Mesendoderm (in vitro differentiated cells): ENCODE results near the gene RGS6.

Experiments used
- DNase-seq: peaks from one replicate; pipeline ENCODE4 v3.0.0; 2013
- H2AK5ac ChIP-seq: 2 replicates; pipeline ENCODE4 v1.6.1; 2013; ENCODE audit warnings: low read length, inconsistent platforms
- H2BK120ac ChIP-seq: 2 replicates; pipeline ENCODE4 v1.6.1; 2013; ENCODE audit warnings: low read depth, mild to moderate bottlenecking, low read length, moderate library complexity, mixed read lengths
- H2BK15ac ChIP-seq: replicated peaks from 2 replicates; pipeline ENCODE4 v1.6.1; 2013; ENCODE audit warnings: low read depth, mild to moderate bottlenecking, moderate library complexity
- H2BK5ac ChIP-seq: 2 replicates; pipeline ENCODE4 v1.6.1; 2013; ENCODE audit warnings: low read length, inconsistent platforms
- H3K18ac ChIP-seq: 2 replicates; pipeline ENCODE4 v1.6.1; 2013; ENCODE audit warnings: mild to moderate bottlenecking, low read length, mixed read lengths
- H3K23ac ChIP-seq: one replicate; pipeline ENCODE4 v1.6.1; 2013; ENCODE audit warnings: low read length
- H3K27ac ChIP-seq: 2 replicates; pipeline ENCODE4 v1.5.1; 2013; ENCODE audit warnings: low read depth, mild to moderate bottlenecking, inconsistent platforms, low read length, moderate library complexity
- H3K27me3 ChIP-seq: 2 replicates; pipeline ENCODE4 v1.6.1; 2013; ENCODE audit warnings: low read length, control low read depth, mild to moderate bottlenecking, inconsistent platforms; ENCODE audit not compliant: insufficient read depth, poor library complexity
- H3K36me3 ChIP-seq: 2 replicates; pipeline ENCODE4 v1.6.1; 2013; ENCODE audit warnings: low read length, inconsistent platforms; ENCODE audit not compliant: control insufficient read depth, insufficient read depth
- H3K4ac ChIP-seq: one replicate; pipeline ENCODE4 v1.6.1; 2013; ENCODE audit warnings: low read depth, mild to moderate bottlenecking, low read length, moderate library complexity
- H3K4me1 ChIP-seq: 2 replicates; pipeline ENCODE4 v1.6.1; 2013; ENCODE audit warnings: low read depth, low read length, inconsistent platforms; ENCODE audit not compliant: control insufficient read depth
- H3K4me2 ChIP-seq: 2 replicates; pipeline ENCODE4 v1.6.1; 2013; ENCODE audit warnings: low read length
- H3K4me3 ChIP-seq: 2 replicates; pipeline ENCODE4 v1.5.1; 2013; ENCODE audit warnings: mild to moderate bottlenecking, low read length
- H3K56ac ChIP-seq: one replicate; pipeline ENCODE4 v1.6.1; 2013; ENCODE audit warnings: low read length
- H3K79me1 ChIP-seq: 2 replicates; pipeline ENCODE4 v1.6.1; 2013; ENCODE audit warnings: low read length, inconsistent platforms
- H3K79me2 ChIP-seq: 2 replicates; pipeline ENCODE4 v1.6.1; 2013; ENCODE audit warnings: mild to moderate bottlenecking, low read length; ENCODE audit not compliant: control insufficient read depth, insufficient read depth
- H3K9ac ChIP-seq: 2 replicates; pipeline ENCODE4 v1.6.1; 2013; ENCODE audit warnings: low read length, inconsistent platforms
- H4K5ac ChIP-seq: one replicate; pipeline ENCODE4 v1.6.1; 2013; ENCODE audit warnings: low read length
- H4K8ac ChIP-seq: one replicate; pipeline ENCODE4 v1.6.1; 2013; ENCODE audit warnings: low read depth, mild to moderate bottlenecking, control low read depth, low read length, moderate library complexity
- WGBS: extraction: QIAGEN DNeasy Blood & Tissue Kit; methylation state at CpG from one replicate; pipeline ENCODE4 v1.1.7; 2013; ENCODE audit warnings: low lambda C conversion rate, missing lambda C conversion rate; ENCODE audit not compliant: insufficient coverage; ENCODE audit errors: extremely low coverage; 5-methylcytosine and 5-hydroxymethylcytosine counted together

The RGS6 gene

GRCh38 chr14:72314808-72315435 lies 382.7 kb downstream of the RGS6 start:
- Histone ChIP-seq H3K27me3 (no peaks in the 10 kb centered on the region), H3K4me2 (no peak overlapping the region), H3K36me3 (no peaks in the 10 kb centered on the region), H3K9ac (no peak overlapping the region), H2BK5ac (no peak overlapping the region), H4K8ac (no peak overlapping the region), H3K4ac (no peak overlapping the region), H3K23ac (no peak overlapping the region), H3K18ac (no peak overlapping the region), H3K79me2 (no peaks in the 10 kb centered on the region), H3K79me1 (no peaks in the 10 kb centered on the region), H2AK5ac (no peak overlapping the region), H4K5ac (no peak overlapping the region), H2BK15ac (no peak overlapping the region), H2BK120ac (no peak overlapping the region), H3K27ac (no peak overlapping the region), H3K56ac (no peak overlapping the region), H3K4me1 (no peaks in the 10 kb centered on the region), H3K4me3 (no peak overlapping the region)
- DNase-seq, result no peak
- no CpG with 5 or more reads among the region's 9 CpGs for WGBS

- Histone ChIP-seq H4K8ac (no peak overlapping the region), H3K4me1 (no peaks in the 10 kb centered on the region), H3K4ac (no peak overlapping the region), H3K36me3 (no peaks in the 10 kb centered on the region), H3K79me1 (no peaks in the 10 kb centered on the region), H3K18ac (no peak overlapping the region), H3K9ac (no peak overlapping the region), H3K27ac (no peak overlapping the region), H3K23ac (no peak overlapping the region), H4K5ac (no peak overlapping the region), H3K4me2 (no peak overlapping the region), H2BK15ac (no peak overlapping the region), H2AK5ac (no peak overlapping the region), H3K79me2 (no peaks in the 10 kb centered on the region), H3K27me3 (no peaks in the 10 kb centered on the region), H3K56ac (no peak overlapping the region), H2BK5ac (no peak overlapping the region), H2BK120ac (no peak overlapping the region), H3K4me3 (no peak overlapping the region)
- WGBS, result no CpG with 5 or more reads among the region's 1 CpG
- no peak for DNase-seq
Observed at GRCh38 chr14:72315714-72316113, 383.5 kb downstream of the RGS6 start.

- no peak overlapping the region for H2BK15ac ChIP-seq
- H4K8ac ChIP-seq, result no peak overlapping the region
- H3K4me1 ChIP-seq, result no peaks in the 10 kb centered on the region
- H2AK5ac ChIP-seq, result no peak overlapping the region
- H3K27me3 ChIP-seq, result no peaks in the 10 kb centered on the region
- no peak overlapping the region for H2BK120ac ChIP-seq
- H3K18ac ChIP-seq, result no peak overlapping the region
- H3K27ac ChIP-seq, result no peak overlapping the region
- H3K9ac ChIP-seq, result no peak overlapping the region
- no CpG with 5 or more reads among the region's 4 CpGs for WGBS
- no peak overlapping the region for H3K4me3 ChIP-seq
- H3K23ac ChIP-seq, result no peak overlapping the region
- H3K4me2 ChIP-seq, result no peak overlapping the region
- H3K79me1 ChIP-seq, result no peaks in the 10 kb centered on the region
- no peaks in the 10 kb centered on the region for H3K36me3 ChIP-seq
- no peak overlapping the region for H3K56ac ChIP-seq
- H3K4ac ChIP-seq, result no peak overlapping the region
- no peak for DNase-seq
- H2BK5ac ChIP-seq, result no peak overlapping the region
- H4K5ac ChIP-seq, result no peak overlapping the region
- no peaks in the 10 kb centered on the region for H3K79me2 ChIP-seq
Observed at GRCh38 chr14:72318648-72319047, 386.4 kb downstream of the RGS6 start.

GRCh38 chr14:72332046-72332445 lies 399.8 kb downstream of the RGS6 start:
- Histone ChIP-seq H2BK5ac (no peak overlapping the region), H3K4me3 (no peak overlapping the region), H3K79me2 (no peaks in the 10 kb centered on the region), H2AK5ac (no peak overlapping the region), H3K79me1 (no peaks in the 10 kb centered on the region), H3K23ac (no peak overlapping the region), H3K36me3 (no peaks in the 10 kb centered on the region), H3K4me1 (peaks cover 7% of the 10 kb centered on the region), H3K18ac (no peak overlapping the region), H2BK120ac (no peak overlapping the region), H4K8ac (no peak overlapping the region), H3K27me3 (no peaks in the 10 kb centered on the region), H2BK15ac (no peak overlapping the region), H3K56ac (no peak overlapping the region), H3K4me2 (no peak overlapping the region), H3K4ac (no peak overlapping the region), H3K9ac (no peak overlapping the region), H4K5ac (no peak overlapping the region), H3K27ac (no peak overlapping the region)
- no peak for DNase-seq
- no CpG with 5 or more reads among the region's 6 CpGs for WGBS

- no peak overlapping the region for H3K27ac ChIP-seq
- no peak overlapping the region for H3K23ac ChIP-seq
- no peak overlapping the region for H2AK5ac ChIP-seq
- no peak overlapping the region for H3K56ac ChIP-seq
- no peaks in the 10 kb centered on the region for H3K79me1 ChIP-seq
- H4K8ac ChIP-seq, result no peak overlapping the region
- no CpG with 5 or more reads among the region's 5 CpGs for WGBS
- no peak overlapping the region for H2BK120ac ChIP-seq
- DNase-seq, result peak; percentile 55
- H3K4me3 ChIP-seq, result no peak overlapping the region
- no peak overlapping the region for H3K18ac ChIP-seq
- H4K5ac ChIP-seq, result no peak overlapping the region
- H3K27me3 ChIP-seq, result no peaks in the 10 kb centered on the region
- H3K4me1 ChIP-seq, result peaks cover 7% of the 10 kb centered on the region
- H3K9ac ChIP-seq, result no peak overlapping the region
- H2BK5ac ChIP-seq, result no peak overlapping the region
- no peaks in the 10 kb centered on the region for H3K36me3 ChIP-seq
- H3K4me2 ChIP-seq, result no peak overlapping the region
- no peak overlapping the region for H3K4ac ChIP-seq
- H2BK15ac ChIP-seq, result no peak overlapping the region
- H3K79me2 ChIP-seq, result no peaks in the 10 kb centered on the region
Observed at GRCh38 chr14:72332871-72333270, 400.6 kb downstream of the RGS6 start.

GRCh38 chr14:72333357-72333756 lies 401.1 kb downstream of the RGS6 start:
- H3K56ac ChIP-seq, result no peak overlapping the region
- no peak overlapping the region for H3K27ac ChIP-seq
- H3K27me3 ChIP-seq, result no peaks in the 10 kb centered on the region
- no peak overlapping the region for H3K4me2 ChIP-seq
- no peak for DNase-seq
- no peak overlapping the region for H2BK15ac ChIP-seq
- H3K36me3 ChIP-seq, result no peaks in the 10 kb centered on the region
- H3K4ac ChIP-seq, result no peak overlapping the region
- no peaks in the 10 kb centered on the region for H3K79me1 ChIP-seq
- peaks cover 7% of the 10 kb centered on the region for H3K4me1 ChIP-seq
- no peak overlapping the region for H3K23ac ChIP-seq
- H3K4me3 ChIP-seq, result no peak overlapping the region
- H2BK5ac ChIP-seq, result no peak overlapping the region
- no peak overlapping the region for H4K8ac ChIP-seq
- H4K5ac ChIP-seq, result no peak overlapping the region
- no CpG with 5 or more reads among the region's 4 CpGs for WGBS
- no peaks in the 10 kb centered on the region for H3K79me2 ChIP-seq
- no peak overlapping the region for H3K18ac ChIP-seq
- H2AK5ac ChIP-seq, result no peak overlapping the region
- H2BK120ac ChIP-seq, result no peak overlapping the region
- no peak overlapping the region for H3K9ac ChIP-seq
